ENCODE data around the gene FCMR.
A peak's percentile ranks its signal among the peaks of the same experiment; 100 is the strongest.

- no peak for TF ChIP-seq RXRA (IDR thresholded peaks at IDR 0.05)
- no peak for TF ChIP-seq MAX (IDR thresholded peaks at IDR 0.05)
- TF ChIP-seq CTCF (IDR thresholded peaks at IDR 0.05; ENCODE audit: low read depth, low read length, missing input control): peak; percentile 87
- peak; percentile 78 for TF ChIP-seq RAD21 (IDR thresholded peaks at IDR 0.05)
- TF ChIP-seq EGR1 (IDR thresholded peaks at IDR 0.05; ENCODE audit: low read depth in 2 of 2): no peak
- no peak for TF ChIP-seq JUND (IDR thresholded peaks at IDR 0.05)
- no peak for TF ChIP-seq HNF4G (IDR thresholded peaks at IDR 0.05)
- TF ChIP-seq SP1 (IDR thresholded peaks at IDR 0.05): no peak
- no peak for TF ChIP-seq ZBTB33 (IDR thresholded peaks at IDR 0.05)
- TF ChIP-seq GABPA (IDR thresholded peaks at IDR 0.05 in 1 of 2, conservative IDR thresholded peaks at IDR 0.05 in 1 of 2): no peak
- no peak for TF ChIP-seq ATF3 (IDR thresholded peaks at IDR 0.05)
- no peak for TF ChIP-seq NR2F2 (IDR thresholded peaks at IDR 0.05)
Measured at GRCh38 chr1:206911064-206911663, 10.6 kb downstream of the FCMR start.

All from liver (tissue), 3 donors.